PC-9 (cell line): ENCODE measurements around the gene MTHFD1L.

Source experiments
- CTCF ChIP-seq: fragments of 200-600 bp; sonication (generic); conservative IDR thresholded peaks from 2 replicates; pipeline ENCODE4 v1.6.1; 2017; ENCODE audit warnings: mixed run types, antibody characterized with exemption, mild to moderate bottlenecking, moderate library complexity
- EZH2 ChIP-seq: fragments of 200-600 bp; sonication (generic); IDR thresholded peaks from 2 replicates; pipeline ENCODE4 v1.8.0; 2017; ENCODE audit warnings: antibody characterized with exemption, low read depth

GRCh38 chr6:150992703-150993102, 127.2 kb downstream of the MTHFD1L start:
- TF ChIP-seq EZH2 (no peak), CTCF (no peak)
